GM12878 (cell line): Measurements from ENCODE around the gene LIPT1. TPM values are rescaled to one million over a fixed set of nuclear protein-coding genes. Genes with fewer than 3 reads are reported as not detected.

ENCODE experiments used
- ATAC-seq: fragments of 200-7000 bp; cut with Tn5 transposase; 3 replicates; pipeline ENCODE4 v1.9.1; 2020; ENCODE audit warnings: mild to moderate bottlenecking, moderate library complexity
- Bru-seq: library from RNA; stranded (reverse); fragments of 400-500 nt; gene quantifications from one replicate; lab custom pipeline; 2021; lab: Mats Ljungman, UMichigan
- BruChase-seq, 2 experiments: library from RNA; stranded (reverse); fragments of 400-500 nt; gene quantifications; one replicate each; lab custom pipeline; 2021; lab: Mats Ljungman, UMichigan
- BruUV-seq: library from RNA; stranded (reverse); fragments of 400-500 nt; replicated peaks from 2 replicates; lab custom pipeline; 2021; lab: Mats Ljungman, UMichigan
- CTCF ChIA-PET: fragments of 300-600 bp; sonication (Branson Sonifier 250); formaldehyde crosslinking; extraction: SDS; loops from one replicate; lab custom pipeline; 2021; ENCODE audit warnings: inconsistent platforms; lab: Yijun Ruan, JAX
- POLR2A ChIA-PET: fragments of 350-600 bp; formaldehyde crosslinking; extraction: SDS; loops from one replicate; lab custom pipeline; 2021; ENCODE audit warnings: inconsistent platforms; lab: Charles Lee
- RAD21 ChIA-PET: fragments of 300-600 bp; sonication (Branson Sonifier 250); formaldehyde crosslinking; loops from one replicate; lab custom pipeline; 2023; ENCODE audit warnings: antibody characterized with exemption; ENCODE audit not compliant: unreplicated experiment; lab: Charles Lee
- SMC1A ChIA-PET: fragments of 300-600 bp; sonication (Branson Sonifier 250); formaldehyde crosslinking; loops from one replicate; lab custom pipeline; 2023; ENCODE audit not compliant: unreplicated experiment, uncharacterized antibody; lab: Charles Lee
- DNase-seq: peaks from one replicate; pipeline ENCODE4 v3.0.0-alpha.2; 2011; ENCODE audit warnings: low read depth, low spot score
- FAIRE-seq: peaks from 3 replicates; lab custom pipeline; 2011; peaks lifted over from hg19 to GRCh38; lab: Jason Lieb, UNC
- H2AFZ ChIP-seq: 2 replicates; pipeline ENCODE4 v1.6.0; 2011; ENCODE audit warnings: low read depth, low read length, control low read depth; ENCODE audit not compliant: control insufficient read depth
- H3K27ac ChIP-seq: 2 replicates; pipeline ENCODE4 v1.5.1; 2011; ENCODE audit warnings: control low read depth; ENCODE audit not compliant: control insufficient read depth, insufficient read depth
- H3K27me3 ChIP-seq, 2 experiments: replicated peaks in 1 of 2; 2 replicates each; pipeline versions ENCODE4 v1.6.0 to v1.6.1; 2011; ENCODE audit warnings: low read length in 1 of 2; ENCODE audit not compliant: control insufficient read depth in 2 of 2, insufficient read depth in 2 of 2
- H3K36me3 ChIP-seq, 2 experiments: 2 replicates each; pipeline ENCODE4 v1.5.1; 2011; ENCODE audit warnings: low read length in 1 of 2; ENCODE audit not compliant: control insufficient read depth in 2 of 2, insufficient read depth in 2 of 2
- H3K4me1 ChIP-seq: 2 replicates; pipeline ENCODE4 v1.6.1; 2011; ENCODE audit warnings: mild to moderate bottlenecking, low read length, moderate library complexity, mixed read lengths; ENCODE audit not compliant: control insufficient read depth, insufficient read depth
- H3K4me2 ChIP-seq: 2 replicates; pipeline ENCODE4 v1.6.0; 2011; ENCODE audit warnings: control low read depth; ENCODE audit not compliant: control insufficient read depth, insufficient read depth
- H3K4me3 ChIP-seq: fragments of 200-600 bp; sonication (generic); 2 replicates; pipeline ENCODE4 v1.5.1; 2016
- H3K79me2 ChIP-seq: 2 replicates; pipeline ENCODE4 v1.6.0; 2011; ENCODE audit warnings: low read length; ENCODE audit not compliant: control insufficient read depth, insufficient read depth
- H3K9ac ChIP-seq: 2 replicates; pipeline ENCODE4 v1.8.0; 2011; ENCODE audit warnings: low read length, control low read depth, mixed read lengths; ENCODE audit not compliant: control insufficient read depth, insufficient read depth
- H3K9me3 ChIP-seq: replicated peaks from 3 replicates; pipeline ENCODE4 v1.5.1; 2011; ENCODE audit warnings: mild to moderate bottlenecking, low read length; ENCODE audit not compliant: control insufficient read depth, insufficient read depth
- H4K20me1 ChIP-seq: 2 replicates; pipeline ENCODE4 v1.6.0; 2011; ENCODE audit not compliant: control insufficient read depth, insufficient read depth
- CBFB ChIP-seq: IDR thresholded peaks from 2 replicates; pipeline ENCODE4 v1.6.1; 2016; ENCODE audit warnings: antibody characterized with exemption, low read depth
- CREM ChIP-seq: IDR thresholded peaks from 2 replicates; pipeline ENCODE4 v1.6.1; 2014; ENCODE audit warnings: antibody characterized with exemption, low read depth
- DPF2 ChIP-seq: fragments of 450-650 bp; IDR thresholded peaks from 2 replicates; pipeline ENCODE4 v1.6.1; 2017; ENCODE audit warnings: mild to moderate bottlenecking
- FOS ChIP-seq: IDR thresholded peaks from 3 replicates; pipeline ENCODE4 v1.6.1; 2011; ENCODE audit warnings: borderline replicate concordance; ENCODE audit not compliant: insufficient read length; ENCODE audit errors: extremely low read depth
- FOXM1 ChIP-seq: IDR thresholded peaks from 2 replicates; pipeline ENCODE4 v1.6.1; 2012; ENCODE audit warnings: low read depth, mild to moderate bottlenecking, inconsistent platforms, low read length, moderate library complexity
- HDAC2 ChIP-seq: fragments of 200-600 bp; sonication (generic); IDR thresholded peaks from 2 replicates; pipeline ENCODE4 v1.6.1; 2017
- HDGF ChIP-seq: fragments of 450-650 bp; IDR thresholded peaks from 2 replicates; pipeline ENCODE4 v1.6.1; 2016; ENCODE audit warnings: antibody characterized with exemption
- MYC ChIP-seq: IDR thresholded peaks from 2 replicates; pipeline ENCODE4 v1.6.1; 2011; ENCODE audit warnings: mild to moderate bottlenecking, low read length, moderate library complexity, inconsistent platforms; ENCODE audit not compliant: insufficient read depth, insufficient replicate concordance, insufficient read length, severe bottlenecking
- PML ChIP-seq: IDR thresholded peaks from 2 replicates; pipeline ENCODE4 v1.6.1; 2012; ENCODE audit warnings: low read length, inconsistent platforms
- RUNX3 ChIP-seq: IDR thresholded peaks from 2 replicates; pipeline ENCODE4 v1.6.1; 2012; ENCODE audit warnings: low read length, inconsistent platforms
- SMAD5 ChIP-seq: IDR thresholded peaks from 2 replicates; pipeline ENCODE4 v1.6.1; 2016; ENCODE audit warnings: antibody characterized with exemption, low read depth
- ZZZ3 ChIP-seq: IDR thresholded peaks from 2 replicates; pipeline ENCODE4 v1.6.1; 2011; ENCODE audit warnings: low read depth; ENCODE audit not compliant: control insufficient read depth, insufficient read length
- WGBS: methylation state at CpG from one replicate; pipeline ENCODE4 v1.1.6; 2016; ENCODE audit warnings: low lambda C conversion rate; ENCODE audit not compliant: insufficient replicate concordance, insufficient coverage; ENCODE audit errors: missing lambda C conversion rate; 5-methylcytosine and 5-hydroxymethylcytosine counted together
- in situ Hi-C: fragments of 300-500 bp; cut with MboI; formaldehyde crosslinking; loops from 9 replicates; pipeline ENCODE4 v1.14.3; 2018; ENCODE audit warnings: mixed read lengths
- intact Hi-C: fragments of 100-400 bp; cut with micrococcal nuclease; formaldehyde crosslinking; loops from one replicate; pipeline ENCODE4 v1.14.2; 2022; ENCODE audit not compliant: unreplicated experiment
- long read RNA-seq, 2 experiments: library from polyadenylated mRNA; unstranded; transcript quantifications; one replicate each; pipeline ENCODE4 v2.0.0, GENCODE V29; 2019 to 2020
- polyA minus RNA-seq, 3 experiments: library from RNA; depleted of rRNA, polyadenylated mRNA; stranded (reverse); fragments of >200 nt; gene quantifications; 2 replicates each; pipeline ENCODE4 v1.2.3, GENCODE V29; 2011
- polyA plus RNA-seq, 11 experiments: library from polyadenylated mRNA; depleted of rRNA in 4 of 11; unstranded in 6 of 11; stranded (reverse) in 5 of 11; fragments of >200 nt; fragmentation: Nextera tagmentation in 4 of 11; fragmentation: Illumina TruSeq in 1 of 11; extraction: Ambion mirVana in 4 of 11; extraction: Trizol in 1 of 11; gene quantifications; 1 replicate in 1 of 11; 2 replicates in 10 of 11; pipeline versions ENCODE4 v1.2.1 to v1.2.3, GENCODE V29; 2011 to 2016; ENCODE audit warnings: inconsistent platforms in 2 of 11, missing spikeins in 2 of 11, low read depth in 1 of 11
- total RNA-seq, 4 experiments: library from RNA; depleted of rRNA in 3 of 4; stranded (reverse); fragments of >200 nt in 3 of 4; fragmentation: Illumina TruSeq in 1 of 4; extraction: Trizol in 1 of 4; gene quantifications; 2 replicates each; pipeline versions ENCODE4 v1.2.1 to v1.2.3, GENCODE V29; 2013 to 2021
- TF ChIP-seq, protein P1 (sequence below): fragments of 450-650 bp; IDR thresholded peaks from 2 replicates; pipeline ENCODE4 v1.6.1; 2017; ENCODE audit warnings: mild to moderate bottlenecking
- TF ChIP-seq, protein P2 (sequence below): fragments of 450-650 bp; IDR thresholded peaks from 2 replicates; pipeline ENCODE4 v1.6.1; 2016; ENCODE audit warnings: mild to moderate bottlenecking
- TF ChIP-seq, protein P3 (sequence below): IDR thresholded peaks from 2 replicates; pipeline ENCODE4 v1.6.1; 2012; ENCODE audit warnings: low read depth, low read length, improper control_type of control experiment

The LIPT1 gene
- 19.0 and 22.4 TPM in 2 replicates for total RNA-seq (2013; cell fraction: nucleolus; rRNA removed)
- total RNA-seq (2014; rRNA removed) = 8.0 and 8.3 TPM in 2 replicates
- 10.4 and 10.9 TPM in 2 replicates for total RNA-seq (2014; rRNA removed; fragmentation: Illumina TruSeq; extraction: Trizol)
- 7.2 and 8.5 TPM in 2 replicates for total RNA-seq (2021)
- 5.8 TPM for polyA plus RNA-seq (2011; ENCODE audit: low read depth)
- polyA plus RNA-seq (2011; rRNA removed) = 15.5 and 22.3 TPM in 2 replicates
- polyA plus RNA-seq (2011; cell fraction: cytosol; rRNA removed) = 8.4 and 8.8 TPM in 2 replicates
- 12.3 and 13.5 TPM in 2 replicates for polyA plus RNA-seq (2011; cell fraction: nucleus; rRNA removed)
- 8.7 and 8.8 TPM in 2 replicates for polyA plus RNA-seq (2012)
- 13.0 and 16.9 TPM in 2 replicates for polyA plus RNA-seq (2014; fragmentation: Illumina TruSeq; extraction: Trizol)
- polyA plus RNA-seq (2014; fragmentation: Nextera tagmentation; extraction: Ambion mirVana) = 10 to 100 TPM; 14.4 to 15.3 TPM
- 8.4 and 9.4 TPM in 2 replicates for polyA plus RNA-seq (2014; rRNA removed)
- polyA plus RNA-seq (2016; fragmentation: Nextera tagmentation; extraction: Ambion mirVana) = 10 to 100 TPM; 10.8 TPM
- polyA minus RNA-seq (2011; rRNA and poly(A)+ RNA removed) = 14.5 and 15.2 TPM in 2 replicates
- polyA minus RNA-seq (2011; cell fraction: cytosol; rRNA and poly(A)+ RNA removed) = 5.9 and 9.6 TPM in 2 replicates
- 18.3 and 22.9 TPM in 2 replicates for polyA minus RNA-seq (2011; cell fraction: nucleus; rRNA and poly(A)+ RNA removed)
- percentile 81 among the genes with signal in this experiment for Bru-seq, nascent RNA
- percentile 69 among the genes with signal in this experiment for BruChase-seq, experiment 1, labeled RNA remaining after a 6-hour chase
- percentile 87 among the genes with signal in this experiment for BruChase-seq, experiment 2, labeled RNA remaining after a 2-hour chase
- long read RNA-seq, experiment 1, partial matches to known transcripts = 1 of 8 reads
- long read RNA-seq, experiment 1, other reads (novel, unspliced or antisense) = 3 of 8 reads
- long read RNA-seq, experiment 2, transcript LIPT1-201 (2 exons, 1,289 nt) = major isoform, 20 of 44 reads
- long read RNA-seq, experiment 2, transcript LIPT1-202 (3 exons, 1,424 nt) = minor isoform, 10 of 44 reads
- long read RNA-seq, experiment 2, partial matches to known transcripts = 8 of 44 reads
- long read RNA-seq, experiment 2, other reads (novel, unspliced or antisense) = 1 of 44 reads

DNA sequence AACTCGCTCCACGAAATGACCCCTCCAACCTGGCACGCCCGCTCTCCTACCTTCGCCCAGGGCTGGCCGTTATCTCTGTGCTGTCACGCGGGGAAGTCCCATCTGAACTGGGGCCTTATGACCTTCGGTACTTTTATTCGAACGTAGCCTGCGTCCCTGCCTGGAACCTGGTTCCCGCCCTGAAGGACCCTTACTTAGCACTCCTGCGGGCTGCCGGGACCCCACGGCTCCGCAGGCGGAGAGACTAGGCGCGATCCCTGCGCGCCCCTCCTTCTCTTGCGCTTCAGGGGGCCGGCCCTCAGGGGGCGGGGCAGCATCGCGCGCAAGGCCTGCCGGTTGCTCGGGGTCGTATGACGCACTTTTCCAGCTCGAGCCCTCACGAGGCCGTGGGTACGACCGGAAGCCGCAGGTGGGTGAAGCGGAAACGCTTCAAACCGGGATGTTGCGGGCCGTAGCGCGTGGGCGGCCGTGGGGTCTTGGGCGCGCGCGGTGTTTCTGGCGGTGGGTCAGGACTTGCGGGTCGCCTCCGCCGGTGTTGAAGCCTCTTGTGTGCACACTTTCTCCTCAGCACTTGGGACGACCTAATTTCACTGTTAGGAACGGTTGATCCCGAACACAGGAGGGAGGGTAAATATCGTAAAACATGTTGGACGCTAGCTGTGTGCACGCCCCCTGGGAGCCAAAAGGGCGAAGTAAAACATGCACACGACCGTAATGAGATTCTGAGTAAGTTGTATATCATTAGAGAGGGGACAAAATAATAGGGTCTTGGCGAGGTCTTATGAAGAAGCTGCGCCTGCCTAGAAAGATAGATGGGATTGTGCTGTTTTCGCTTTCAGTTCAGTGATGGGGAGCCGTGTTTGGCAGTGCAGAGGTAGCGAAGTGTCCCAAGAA is at the start of gene LIPT1, which contains the start of gene TSGA10:
TSS of gene LIPT1 (plus strand) at position 325 of the 894 bp plus-strand sequence. CDS start 6,991 bp downstream, outside the sequence.
TSS of gene TSGA10 (minus strand) at position 300 of the 894 bp plus-strand sequence. CDS start 45,503 bp downstream, outside the sequence.
- DNase-seq (peak; percentile 69), FAIRE-seq (peak; percentile 82), ATAC-seq (peak; percentile 94)
- H2AFZ ChIP-seq = peak within 1 kb of the TSS; percentile 95
- H3K27me3 ChIP-seq = no peaks in the 10 kb centered on the region
- ChIA-PET POLR2A (interaction anchor here (0.6 to 4.0 kb wide), 4 partner anchors 13 to 182 kb away, joined by 3 to 26 read pairs (median 6); partner anchors contain the start of genes C2orf15 and EIF5B), CTCF (interaction anchor here (0.6 to 4.4 kb wide), 5 partner anchors 13 to 499 kb away, joined by 3 to 24 read pairs (median 3); partner anchors contain the start of genes MITD1 and MRPL30), SMC1A (interaction anchor here (0.6 to 2.3 kb wide), 7 partner anchors 14 to 824 kb away, joined by 3 to 11 read pairs (median 3); partner anchors contain the start of gene C2orf15), RAD21 (interaction anchor here (1.4 to 2.6 kb wide), 3 partner anchors 14 to 505 kb away, joined by 3 to 9 read pairs (median 8); no protein-coding TSS in a partner anchor)
- H3K36me3 ChIP-seq = peaks cover 0 to 4% of the 10 kb centered on the region in 2 experiments; a peak in 1 of 4 replicates
- no peaks in the 10 kb centered on the region for H4K20me1 ChIP-seq
- H3K4me3 ChIP-seq = peak within 1 kb of the TSS; percentile 78
- no peaks in the 10 kb centered on the region for H3K4me1 ChIP-seq
- BruUV-seq = TSS peak; percentile 83
- intact Hi-C loops (loop anchor here (1.0 to 10.0 kb wide), 2 partner anchors 181 to 510 kb away; partner anchors contain the start of gene TXNDC9), in situ Hi-C loops (no loop called here)
- H3K79me2 ChIP-seq = peaks cover 11% of the 10 kb centered on the region
- peak within 1 kb of the TSS; percentile 76 for H3K27ac ChIP-seq
- no peaks in the 10 kb centered on the region for H3K9me3 ChIP-seq
- H3K9ac ChIP-seq = peak within 1 kb of the TSS; percentile 84
- peak within 1 kb of the TSS; percentile 90 for H3K4me2 ChIP-seq
- WGBS = under 1% methylated on average over 70 of the region's 70 CpGs
- TF ChIP-seq HDGF (peak; percentile 91; the same call in 1 of the 2 replicates), RUNX3 (peak; percentile 95), HDAC2 (no peak), SMAD5 (peak; percentile 62; the same call in 1 of the 2 replicates), MYC (no peak), CREM (peak; percentile 92), FOXM1 (0 out of 2 replicates have a peak, but pooled peaks have one; percentile 39), ZZZ3 (no peak), FOS (no peak), PML (peak; percentile 94), DPF2 (peak; percentile 94), CBFB (peak; percentile 94)
- TF ChIP-seq, protein P1, sequence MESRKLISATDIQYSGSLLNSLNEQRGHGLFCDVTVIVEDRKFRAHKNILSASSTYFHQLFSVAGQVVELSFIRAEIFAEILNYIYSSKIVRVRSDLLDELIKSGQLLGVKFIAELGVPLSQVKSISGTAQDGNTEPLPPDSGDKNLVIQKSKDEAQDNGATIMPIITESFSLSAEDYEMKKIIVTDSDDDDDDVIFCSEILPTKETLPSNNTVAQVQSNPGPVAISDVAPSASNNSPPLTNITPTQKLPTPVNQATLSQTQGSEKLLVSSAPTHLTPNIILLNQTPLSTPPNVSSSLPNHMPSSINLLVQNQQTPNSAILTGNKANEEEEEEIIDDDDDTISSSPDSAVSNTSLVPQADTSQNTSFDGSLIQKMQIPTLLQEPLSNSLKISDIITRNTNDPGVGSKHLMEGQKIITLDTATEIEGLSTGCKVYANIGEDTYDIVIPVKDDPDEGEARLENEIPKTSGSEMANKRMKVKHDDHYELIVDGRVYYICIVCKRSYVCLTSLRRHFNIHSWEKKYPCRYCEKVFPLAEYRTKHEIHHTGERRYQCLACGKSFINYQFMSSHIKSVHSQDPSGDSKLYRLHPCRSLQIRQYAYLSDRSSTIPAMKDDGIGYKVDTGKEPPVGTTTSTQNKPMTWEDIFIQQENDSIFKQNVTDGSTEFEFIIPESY = no peak
- TF ChIP-seq, protein P2, sequence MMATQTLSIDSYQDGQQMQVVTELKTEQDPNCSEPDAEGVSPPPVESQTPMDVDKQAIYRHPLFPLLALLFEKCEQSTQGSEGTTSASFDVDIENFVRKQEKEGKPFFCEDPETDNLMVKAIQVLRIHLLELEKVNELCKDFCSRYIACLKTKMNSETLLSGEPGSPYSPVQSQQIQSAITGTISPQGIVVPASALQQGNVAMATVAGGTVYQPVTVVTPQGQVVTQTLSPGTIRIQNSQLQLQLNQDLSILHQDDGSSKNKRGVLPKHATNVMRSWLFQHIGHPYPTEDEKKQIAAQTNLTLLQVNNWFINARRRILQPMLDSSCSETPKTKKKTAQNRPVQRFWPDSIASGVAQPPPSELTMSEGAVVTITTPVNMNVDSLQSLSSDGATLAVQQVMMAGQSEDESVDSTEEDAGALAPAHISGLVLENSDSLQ = no peak
- TF ChIP-seq, protein P3, sequence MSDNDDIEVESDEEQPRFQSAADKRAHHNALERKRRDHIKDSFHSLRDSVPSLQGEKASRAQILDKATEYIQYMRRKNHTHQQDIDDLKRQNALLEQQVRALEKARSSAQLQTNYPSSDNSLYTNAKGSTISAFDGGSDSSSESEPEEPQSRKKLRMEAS = peak; percentile 86
